Keratinocyte (primary cell): ENCODE measurements around the gene PRR18.

Experiments
- CTCF ChIP-seq, 3 experiments: IDR thresholded peaks in 1 of 3; conservative IDR thresholded peaks in 1 of 3; optimal IDR thresholded peaks in 1 of 3; 2 replicates in 2 of 3; 3 replicates in 1 of 3; pipeline versions ENCODE3 to v1.5.1; 2011; ENCODE audit warnings: low read length in 3 of 3, mild to moderate bottlenecking in 3 of 3, moderate library complexity in 2 of 3, control low read depth in 1 of 3, inconsistent platforms in 1 of 3; ENCODE audit not compliant: insufficient read depth in 2 of 3; ENCODE audit errors: extremely low read depth in 1 of 3
- EZH2 ChIP-seq: IDR thresholded peaks from one replicate; pipeline ENCODE4 v1.6.1; 2012; ENCODE audit warnings: inconsistent platforms, mild to moderate bottlenecking, low read length, moderate library complexity

GRCh38 chr6:166282394-166283032 lies 25.7 kb downstream of the PRR18 start:
- TF ChIP-seq CTCF (optimal IDR thresholded peaks at IDR 0.05 in 1 of 3, IDR thresholded peaks at IDR 0.05 in 1 of 3, conservative IDR thresholded peaks at IDR 0.05 in 1 of 3; ENCODE audit: extremely low read depth in 1 of 3, insufficient read depth in 2 of 3, low read length in 3 of 3) (no peak), EZH2 (no peak)
